Daoy (cell line): ENCODE results near the gene TFB2M. TPM values are rescaled to one million over a fixed set of nuclear protein-coding genes. Genes with fewer than 3 reads are reported as not detected.
A peak's percentile ranks its signal among the peaks of the same experiment; 100 is the strongest.

ENCODE experiments used
- DNase-seq: peaks from one replicate; pipeline ENCODE4 v3.0.0-alpha.2; 2015; ENCODE audit warnings: low read depth
- total RNA-seq: library from RNA; depleted of rRNA; stranded (reverse); fragments of >200 nt; shearing (Covaris generic); gene quantifications from 2 replicates; pipeline ENCODE4 v1.2.3, GENCODE V29; 2014; rRNA removed

Gene TFB2M
- total RNA-seq, 1 experiment from 2014 or later = 56.5 TPM

DNA sequence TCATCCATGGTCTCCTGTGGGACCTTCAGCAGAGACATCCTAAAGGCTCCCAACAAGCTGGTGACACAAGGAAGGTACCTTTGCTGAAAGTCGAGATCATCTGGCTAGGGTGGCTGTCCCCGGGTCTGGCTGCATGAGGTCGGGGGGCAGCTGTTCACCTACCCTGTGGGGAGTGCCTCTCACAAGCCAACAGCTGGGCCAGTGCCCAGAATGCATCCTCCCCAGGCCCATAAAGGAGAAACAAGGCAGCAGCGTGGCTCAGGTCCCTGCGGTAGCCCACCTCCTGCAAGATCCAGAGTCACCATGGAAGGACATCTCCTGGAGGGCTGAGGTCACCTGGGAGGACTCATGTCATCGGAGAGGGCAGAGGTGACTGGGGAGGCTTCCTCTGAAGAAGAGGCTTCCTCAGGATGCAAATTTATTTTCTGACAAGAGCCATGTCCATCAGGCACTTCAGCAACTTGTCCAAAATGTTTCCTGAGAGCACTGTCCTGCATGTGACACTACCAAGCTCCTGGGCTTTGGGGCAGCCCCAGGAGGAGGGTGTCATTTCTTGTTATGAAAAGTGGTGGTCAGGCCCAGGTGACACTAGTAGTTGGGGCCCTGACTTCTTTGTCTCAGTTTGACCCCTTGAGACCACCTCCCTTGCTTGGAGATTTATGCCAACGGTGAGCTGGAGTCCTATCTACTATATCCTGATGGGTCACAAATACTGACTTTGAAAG lies 52.3 kb downstream of the TFB2M start:
- no peak for DNase-seq

DNA sequence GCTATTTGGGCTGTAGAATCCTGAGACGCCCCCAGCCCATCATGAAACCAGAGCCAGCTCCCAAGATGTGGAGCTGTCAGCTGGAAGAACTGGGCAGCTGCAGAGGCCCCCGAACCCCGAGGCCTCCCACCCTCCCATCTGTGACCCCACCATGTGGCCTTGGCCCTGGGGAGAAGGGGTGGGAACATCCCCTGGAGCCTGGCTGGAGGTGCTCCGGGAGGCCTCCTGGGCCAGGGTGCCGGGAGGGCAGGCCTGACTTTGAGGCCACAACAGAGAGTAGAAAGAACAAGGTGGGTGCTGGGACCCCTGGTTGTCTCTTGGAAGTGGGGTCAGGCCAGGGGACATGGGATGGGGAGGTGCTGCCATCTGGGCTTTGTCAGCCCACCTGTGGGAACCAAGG lies 53.0 kb downstream of the TFB2M start:
- DNase-seq = no peak

DNA sequence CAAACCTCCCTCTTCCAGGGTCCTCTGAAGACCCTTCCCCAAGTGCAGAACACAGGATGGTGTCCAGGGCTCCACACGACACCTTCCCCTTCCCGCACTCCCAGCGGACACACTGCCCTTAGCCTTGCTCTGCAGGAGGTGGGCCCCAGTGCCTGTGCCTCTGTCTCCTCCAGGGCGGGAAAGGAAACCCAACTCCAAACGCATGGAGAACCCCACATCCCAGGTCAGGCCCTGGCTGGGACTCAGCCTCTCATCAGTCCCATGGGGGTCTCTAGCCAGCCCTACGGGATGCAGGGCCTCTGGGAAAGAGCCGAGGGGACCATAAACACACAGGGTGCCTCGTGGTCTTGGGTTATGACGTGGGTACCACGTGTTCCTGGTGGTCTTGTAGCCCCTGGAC lies 53.4 kb downstream of the TFB2M start:
- DNase-seq = no peak

GRCh38 chr1:246512230-246512629 lies 53.8 kb downstream of the TFB2M start:
- no peak for DNase-seq

GRCh38 chr1:246511203-246511602 lies 54.9 kb downstream of the TFB2M start:
- DNase-seq = no peak

GRCh38 chr1:246510147-246511030 lies 55.7 kb downstream of the TFB2M start:
- no peak for DNase-seq

GRCh38 chr1:246508897-246509688 lies 57.0 kb downstream of the TFB2M start:
- no peak for DNase-seq

GRCh38 chr1:246506674-246507481 lies 59.2 kb downstream of the TFB2M start, which contains the start of gene SMYD3:
SMYD3 (minus strand) TSS chr1:246507279.
- peak; percentile 89 for DNase-seq

DNA sequence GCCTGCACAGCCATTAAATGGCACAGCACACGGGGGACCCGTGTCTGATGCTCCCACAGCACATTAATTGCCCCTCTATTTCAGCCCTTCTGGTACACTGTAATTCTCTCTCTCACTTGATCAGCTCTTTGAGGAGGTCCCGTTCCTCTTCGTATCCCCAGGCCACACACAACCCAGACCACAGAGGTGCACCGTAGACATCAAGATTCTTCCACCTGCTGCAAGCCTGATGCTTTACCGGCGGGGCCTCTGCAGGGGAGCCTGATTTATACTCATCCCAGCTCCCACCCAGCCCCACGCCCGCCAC lies 59.7 kb downstream of the TFB2M start:
- no peak for DNase-seq

- no peak for DNase-seq
Observed at GRCh38 chr1:246503341-246503740, 62.7 kb downstream of the TFB2M start.

DNA sequence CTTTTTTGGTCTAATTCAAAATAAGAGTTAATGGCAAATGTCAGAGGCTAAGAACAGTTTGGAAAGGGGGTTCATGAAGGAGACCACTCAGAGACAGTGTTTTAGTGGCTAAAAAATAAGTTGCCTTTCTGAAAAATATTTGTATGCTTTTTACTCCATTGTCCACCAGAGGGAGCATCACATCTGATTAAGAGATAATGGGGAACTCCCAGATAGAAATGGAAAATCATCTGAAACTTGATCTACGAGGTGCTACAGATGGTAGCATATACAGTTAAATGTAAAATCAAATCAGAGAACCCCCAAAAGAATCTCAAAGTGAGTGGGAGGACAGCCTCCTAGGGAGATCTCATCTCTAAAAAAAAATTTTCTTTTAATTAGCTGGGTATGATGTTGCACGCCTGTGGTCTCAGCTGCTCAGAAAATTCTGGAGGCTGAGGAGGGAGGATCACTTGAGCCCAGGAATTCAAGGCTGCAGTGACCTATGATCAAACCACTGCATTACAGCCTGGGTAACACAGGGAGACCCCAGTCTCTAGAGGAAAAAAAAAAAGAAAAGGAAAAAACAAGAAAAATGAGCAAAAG lies 68.6 kb downstream of the TFB2M start:
- peak; percentile 51 for DNase-seq

- DNase-seq = peak; percentile 64
Observed at GRCh38 chr1:246492611-246493245, 73.3 kb downstream of the TFB2M start.

GRCh38 chr1:246491551-246492053 lies 74.5 kb downstream of the TFB2M start:
- no peak for DNase-seq

Other genes starting within 250 kb of the TFB2M start
- gene SMYD3, start 59.0 kb downstream of the TFB2M start, total RNA-seq = 21.4 and 38.3 TPM in 2 replicates
- gene CNST, start 195 bp upstream of the TFB2M start, total RNA-seq = 11.4 and 12.5 TPM in 2 replicates
- 65.0 and 80.3 TPM in 2 replicates for gene SCCPDH, start 158.1 kb upstream of the TFB2M start, total RNA-seq